NCI-H460 (cell line): Measurements from ENCODE around the gene TSEN15. TPM values are rescaled to one million over a fixed set of nuclear protein-coding genes. Genes with fewer than 3 reads are reported as not detected.
"Not testable (repeated sequence)": the region's sequence is repeated elsewhere in the genome, so short reads cannot be mapped to it uniquely, and the experiment has no call there.

Experiments used
- DNase-seq: peaks from one replicate; pipeline ENCODE4 v3.0.0-alpha.2; 2016; ENCODE audit warnings: low read depth; ENCODE audit errors: extremely low read depth
- total RNA-seq: library from RNA; depleted of rRNA; stranded (reverse); fragments of >200 nt; shearing (Covaris generic); gene quantifications from 2 replicates; pipeline ENCODE4 v1.2.3, GENCODE V29; 2014; rRNA removed

Gene TSEN15
- total RNA-seq, 1 experiment from 2014 or later, result 146 TPM

- DNase-seq, result no peak
Observed at GRCh38 chr1:184088037-184088436, 36.5 kb downstream of the TSEN15 start.

GRCh38 chr1:184093071-184093470, 41.5 kb downstream of the TSEN15 start:
- DNase-seq, result no peak

- DNase-seq, result no peak
Observed at GRCh38 chr1:184096005-184096404, 44.5 kb downstream of the TSEN15 start.

- not testable (repeated sequence) for DNase-seq
Observed at GRCh38 chr1:184096580-184096979, 45.0 kb downstream of the TSEN15 start.

GRCh38 chr1:184101141-184101540, 49.6 kb downstream of the TSEN15 start:
- DNase-seq, result no peak

GRCh38 chr1:184101571-184101970, 50.0 kb downstream of the TSEN15 start:
- DNase-seq, result no peak

- DNase-seq, result no peak
Observed at GRCh38 chr1:184110272-184111204, 59.0 kb downstream of the TSEN15 start.

- no peak for DNase-seq
Observed at GRCh38 chr1:184112176-184112948, 60.8 kb downstream of the TSEN15 start.

GRCh38 chr1:184113251-184113650, 61.7 kb downstream of the TSEN15 start:
- no peak for DNase-seq

GRCh38 chr1:184114818-184115398, 63.4 kb downstream of the TSEN15 start:
- DNase-seq, result no peak

GRCh38 chr1:184116287-184116686, 64.8 kb downstream of the TSEN15 start:
- DNase-seq, result no peak

- no peak for DNase-seq
Observed at GRCh38 chr1:184118046-184118445, 66.5 kb downstream of the TSEN15 start.

Other genes starting within 250 kb of the TSEN15 start
- 1.5 and 1.7 TPM in 2 replicates for gene RGL1, start 246.6 kb upstream of the TSEN15 start, total RNA-seq
- gene COLGALT2, start 14.0 kb upstream of the TSEN15 start, total RNA-seq, result 0.37 and 0.38 TPM in 2 replicates